ENCODE data around the gene EIF4ENIF1.

- TF ChIP-seq POLR2AphosphoS5 (IDR thresholded peaks at IDR 0.05): no peak
- TF ChIP-seq, protein P1, sequence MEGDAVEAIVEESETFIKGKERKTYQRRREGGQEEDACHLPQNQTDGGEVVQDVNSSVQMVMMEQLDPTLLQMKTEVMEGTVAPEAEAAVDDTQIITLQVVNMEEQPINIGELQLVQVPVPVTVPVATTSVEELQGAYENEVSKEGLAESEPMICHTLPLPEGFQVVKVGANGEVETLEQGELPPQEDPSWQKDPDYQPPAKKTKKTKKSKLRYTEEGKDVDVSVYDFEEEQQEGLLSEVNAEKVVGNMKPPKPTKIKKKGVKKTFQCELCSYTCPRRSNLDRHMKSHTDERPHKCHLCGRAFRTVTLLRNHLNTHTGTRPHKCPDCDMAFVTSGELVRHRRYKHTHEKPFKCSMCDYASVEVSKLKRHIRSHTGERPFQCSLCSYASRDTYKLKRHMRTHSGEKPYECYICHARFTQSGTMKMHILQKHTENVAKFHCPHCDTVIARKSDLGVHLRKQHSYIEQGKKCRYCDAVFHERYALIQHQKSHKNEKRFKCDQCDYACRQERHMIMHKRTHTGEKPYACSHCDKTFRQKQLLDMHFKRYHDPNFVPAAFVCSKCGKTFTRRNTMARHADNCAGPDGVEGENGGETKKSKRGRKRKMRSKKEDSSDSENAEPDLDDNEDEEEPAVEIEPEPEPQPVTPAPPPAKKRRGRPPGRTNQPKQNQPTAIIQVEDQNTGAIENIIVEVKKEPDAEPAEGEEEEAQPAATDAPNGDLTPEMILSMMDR (IDR thresholded peaks at IDR 0.05): no peak
- TF ChIP-seq EP300 (IDR thresholded peaks at IDR 0.05): no peak
- no peak for TF ChIP-seq POLR2A (IDR thresholded peaks at IDR 0.05)
These were observed 46.1 kb downstream of the EIF4ENIF1 start for GRCh38 chr22:31443516-31443915.

Measured in upper lobe of left lung (tissue), 4 donors.